HG02981 (cell line): ENCODE measurements around the gene NEIL3.

Experiments
- ATAC-seq: cut with Tn5 transposase; IDR thresholded peaks from one replicate; pipeline ENCODE4 v1.9.1; 2021; ENCODE audit warnings: mild to moderate bottlenecking, moderate library complexity; ENCODE audit not compliant: unreplicated experiment

NEIL3 gene

GRCh38 chr4:177309522-177310371 is at the start of gene NEIL3:
Gene NEIL3 (plus strand): TSS chr4:177309874. CDS start chr4:177309954, 80 bp downstream.
- peak; percentile 88 for ATAC-seq

DNA sequence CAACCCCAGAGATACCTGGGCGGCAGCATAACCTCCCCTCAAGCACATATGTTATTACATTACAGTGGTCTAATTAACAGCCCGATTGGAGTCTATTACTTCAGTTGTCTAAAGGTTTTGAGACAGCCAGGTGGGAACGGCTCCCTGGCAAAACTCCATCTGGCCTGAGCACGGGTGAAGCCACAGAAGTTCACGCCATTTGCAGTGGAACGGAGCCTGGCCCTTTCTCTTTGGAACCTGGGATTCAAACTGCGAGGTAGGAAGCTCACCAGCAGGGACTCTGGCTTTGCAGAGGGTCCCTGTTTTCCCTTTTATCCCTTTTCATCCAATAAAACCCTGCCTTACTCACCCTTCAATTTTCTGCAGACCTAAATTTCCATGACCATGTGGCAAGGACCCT is 45.9 kb upstream of the NEIL3 start:
- no peak for ATAC-seq

DNA sequence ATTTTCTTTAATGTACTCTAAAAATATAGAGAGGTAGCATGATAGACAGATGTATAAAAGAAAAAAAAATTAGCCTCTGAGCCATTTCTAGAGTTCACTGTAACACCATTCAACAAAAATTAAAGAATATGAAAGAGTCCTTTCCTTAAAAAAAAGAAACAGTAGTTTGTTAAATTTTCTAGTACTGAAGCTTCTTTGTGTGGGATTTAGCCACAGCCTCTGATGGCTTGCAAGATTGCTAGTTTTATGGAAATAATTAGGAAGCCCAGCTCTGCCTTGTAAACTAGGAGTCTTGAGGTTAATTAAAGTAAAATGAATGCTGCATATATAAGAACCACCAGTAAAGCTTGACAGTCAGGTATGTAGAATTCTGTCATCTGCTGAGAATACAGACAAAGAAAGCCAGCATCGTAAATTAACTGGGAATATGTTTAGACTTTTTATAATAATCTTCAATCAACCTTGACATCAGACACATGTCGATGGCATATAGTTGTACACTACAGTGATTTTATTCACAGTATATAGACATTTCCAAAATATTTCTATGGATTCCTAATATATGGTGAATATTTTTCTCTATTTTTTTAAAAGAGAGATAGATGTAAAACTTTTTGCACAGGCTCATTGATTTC is 44.8 kb upstream of the NEIL3 start:
- no peak for ATAC-seq

DNA sequence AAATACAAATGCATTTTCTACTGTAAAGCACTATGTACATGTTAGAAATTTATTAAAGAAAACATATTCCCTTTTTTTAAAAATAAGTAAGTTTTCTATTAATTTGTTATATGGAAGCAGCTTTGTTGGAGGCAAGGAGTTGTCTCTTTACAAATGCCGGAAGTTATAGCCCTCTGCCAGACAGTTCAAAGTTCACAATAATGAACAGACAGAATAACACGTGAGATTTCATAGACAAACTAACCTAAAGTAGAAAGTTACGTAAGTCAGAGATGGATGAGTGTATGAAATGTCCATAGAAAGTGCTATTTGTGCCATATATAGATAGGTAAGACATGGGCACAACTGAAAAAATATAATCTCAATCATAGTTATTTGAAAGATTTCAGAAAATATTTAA is 43.9 kb upstream of the NEIL3 start:
- ATAC-seq = no peak

DNA sequence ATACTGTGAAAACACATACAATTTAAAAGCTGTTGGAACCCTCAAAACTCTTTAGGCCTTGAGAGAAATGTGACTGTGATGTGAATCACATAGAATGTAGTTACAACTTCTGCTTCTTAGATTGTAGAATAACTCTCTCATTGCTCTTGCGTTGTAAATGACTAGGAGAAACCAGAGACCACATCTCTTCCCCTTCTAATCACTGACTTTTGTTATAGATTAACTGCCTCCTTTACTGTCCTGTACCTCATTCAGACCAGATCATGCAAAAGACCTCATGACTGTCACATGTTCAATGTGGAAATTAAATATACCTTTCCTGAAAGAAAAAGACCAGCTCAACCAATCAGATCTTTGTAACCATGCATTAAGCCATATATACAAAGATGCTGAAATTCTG is 43.2 kb upstream of the NEIL3 start:
- peak; percentile 99 for ATAC-seq

GRCh38 chr4:177267911-177268310 is 41.8 kb upstream of the NEIL3 start:
- no peak for ATAC-seq

DNA sequence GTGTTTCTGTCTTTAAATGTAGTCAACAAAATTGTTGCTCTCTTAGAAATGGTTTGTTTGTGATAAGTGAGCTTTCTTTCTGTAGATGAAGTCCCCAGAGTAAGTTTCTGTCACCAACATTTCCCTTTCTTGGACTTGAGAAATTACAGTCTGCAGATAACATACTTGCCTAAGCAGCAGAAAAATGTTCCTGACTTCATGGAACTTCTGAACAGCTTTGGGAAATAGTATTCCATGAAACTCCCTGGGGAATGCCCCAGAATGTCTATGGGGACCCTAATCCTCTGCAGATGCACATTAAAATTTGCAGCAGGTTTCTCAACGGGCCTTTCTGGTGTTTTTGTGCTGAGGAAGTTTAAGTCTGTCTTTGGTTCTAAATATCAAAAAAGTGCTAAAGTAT is 38.6 kb upstream of the NEIL3 start:
- ATAC-seq = no peak

DNA sequence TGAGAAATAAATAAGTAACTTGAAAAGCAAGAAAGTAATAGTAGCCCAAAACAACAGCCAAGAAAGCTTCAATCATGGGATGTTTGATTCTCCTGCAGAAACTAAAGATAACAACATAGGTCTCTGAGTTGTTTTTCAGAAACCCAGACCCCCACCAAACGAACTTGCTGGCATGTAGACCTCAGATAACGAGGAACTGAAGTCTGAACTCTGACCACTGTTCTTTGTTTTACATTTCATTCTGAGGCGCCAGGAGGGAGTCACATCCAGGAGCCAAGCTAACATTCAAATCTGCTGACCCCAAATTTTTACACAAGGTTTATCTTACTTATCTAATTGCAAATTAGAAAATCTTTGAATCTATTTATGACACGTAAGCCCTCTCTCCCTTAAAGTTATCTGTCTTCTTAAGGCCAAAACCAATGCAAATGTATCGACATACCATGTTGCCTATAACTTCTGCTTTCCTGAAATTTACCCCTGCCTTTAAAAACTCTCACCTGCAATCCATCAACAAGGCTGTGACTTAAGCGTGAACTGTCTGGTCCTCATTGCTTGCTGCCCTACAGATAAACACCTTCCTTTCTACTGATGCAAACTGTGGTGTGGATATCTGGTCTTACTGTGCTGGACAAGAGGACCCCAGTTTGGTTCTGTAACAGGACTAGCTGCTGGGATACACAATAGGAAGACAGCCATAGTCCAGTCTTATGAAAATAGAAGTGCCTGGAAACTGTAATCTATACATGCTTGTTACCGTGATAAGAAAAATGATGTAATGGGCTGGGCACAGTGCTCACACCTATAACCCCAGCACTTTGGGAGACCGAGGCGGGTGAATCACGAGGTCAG is 37.5 kb upstream of the NEIL3 start:
- ATAC-seq = no peak

GRCh38 chr4:177275999-177276398 is 33.7 kb upstream of the NEIL3 start:
- no peak for ATAC-seq

DNA sequence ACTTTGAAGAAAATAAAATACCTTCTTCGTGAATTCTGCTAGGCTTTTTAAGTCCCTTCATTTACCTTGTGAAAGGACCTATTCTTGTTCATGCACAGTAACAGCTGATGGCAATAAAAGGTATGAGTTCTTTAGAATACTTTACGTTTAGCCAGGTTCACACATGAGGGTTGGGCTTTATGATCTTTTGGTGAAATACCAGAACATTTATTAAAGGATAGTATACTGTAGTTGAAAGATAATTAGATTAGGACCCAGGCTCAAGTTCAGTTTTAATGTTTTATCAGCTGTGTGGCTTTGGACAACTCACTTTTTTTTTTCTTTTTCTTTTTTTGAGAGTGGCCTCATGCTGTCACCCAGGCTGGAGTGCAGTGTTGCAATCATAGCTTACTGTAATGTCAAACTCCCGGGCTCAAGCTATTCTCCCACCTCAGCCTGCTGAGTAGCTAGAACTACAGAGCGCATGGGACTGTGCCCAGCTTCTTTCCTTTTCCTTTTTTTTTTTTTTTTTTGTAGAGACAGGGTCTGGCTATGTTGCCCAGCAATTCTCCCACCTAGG is 28.2 kb upstream of the NEIL3 start:
- ATAC-seq = no peak

GRCh38 chr4:177282284-177282835 is 27.3 kb upstream of the NEIL3 start:
- no peak for ATAC-seq

GRCh38 chr4:177283167-177283566 is 26.5 kb upstream of the NEIL3 start:
- no peak for ATAC-seq

GRCh38 chr4:177285953-177286352 is 23.7 kb upstream of the NEIL3 start:
- ATAC-seq = no peak

DNA sequence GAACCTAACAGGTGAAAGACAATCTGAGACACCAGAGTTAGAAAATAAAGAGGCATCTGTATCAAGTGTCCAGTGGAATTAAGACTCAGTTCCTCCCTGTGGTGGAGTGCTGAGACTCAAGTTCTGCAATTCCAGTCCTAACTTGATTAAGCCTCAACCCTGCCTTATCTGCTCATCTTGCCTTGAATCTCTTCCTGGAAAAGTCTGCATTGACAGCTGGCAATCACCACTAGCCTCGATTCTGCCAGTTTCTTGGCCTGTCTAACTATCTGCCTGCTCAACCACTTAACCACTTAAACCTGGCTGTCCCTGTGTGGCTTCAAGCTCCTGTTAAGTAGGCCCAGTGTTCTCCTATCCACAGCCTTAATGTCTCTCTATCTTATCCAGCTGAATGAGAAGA is 22.4 kb upstream of the NEIL3 start:
- ATAC-seq = no peak

GRCh38 chr4:177288335-177288734 is 21.3 kb upstream of the NEIL3 start:
- ATAC-seq = no peak

- ATAC-seq = no peak
Observed at GRCh38 chr4:177290780-177291179, 18.9 kb upstream of the NEIL3 start.

DNA sequence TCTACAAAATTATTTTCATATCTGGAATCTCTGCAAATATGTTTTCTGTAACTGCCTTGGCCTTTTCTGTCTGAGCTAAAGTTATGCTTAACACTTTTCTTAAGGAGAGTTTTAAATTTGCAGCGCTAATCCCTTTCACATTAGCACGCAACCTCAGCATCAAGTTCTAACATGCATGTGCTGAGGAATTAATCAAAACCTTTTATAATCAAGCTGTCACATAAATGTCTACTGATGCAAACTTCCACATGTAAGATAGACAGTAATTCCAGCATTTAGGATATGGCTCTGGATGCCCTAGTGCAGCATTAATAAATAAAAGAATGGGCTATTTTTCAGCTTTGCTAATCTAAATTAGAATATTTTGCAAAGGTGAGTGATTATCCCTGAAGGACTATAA is 17.5 kb upstream of the NEIL3 start:
- no peak for ATAC-seq

- ATAC-seq = no peak
Observed at GRCh38 chr4:177293208-177294033, 16.3 kb upstream of the NEIL3 start.

GRCh38 chr4:177297785-177298391 is 11.8 kb upstream of the NEIL3 start:
- no peak for ATAC-seq
